GM23248 (cell line): Measurements from ENCODE around the gene ARHGEF11. TPM values are rescaled to one million over a fixed set of nuclear protein-coding genes. Genes with fewer than 3 reads are reported as not detected.

Source experiments
- DNase-seq: peaks from one replicate; pipeline ENCODE4 v3.0.0-alpha.2; 2015
- H2AFZ ChIP-seq: fragments of 200-600 bp; sonication (generic); 2 replicates; pipeline ENCODE4 v1.6.1; 2016; ENCODE audit warnings: antibody characterized with exemption
- H3F3A ChIP-seq: fragments of 200-600 bp; sonication (generic); 2 replicates; pipeline ENCODE4 v1.6.1; 2016; ENCODE audit warnings: mild to moderate bottlenecking, antibody characterized with exemption, mixed run types; ENCODE audit not compliant: insufficient read depth
- H3K27ac ChIP-seq: fragments of 200-600 bp; sonication (generic); 2 replicates; pipeline ENCODE4 v1.5.1; 2016; ENCODE audit warnings: mild to moderate bottlenecking
- H3K27me3 ChIP-seq: fragments of 200-600 bp; sonication (generic); replicated peaks from 2 replicates; pipeline ENCODE4 v1.6.1; 2016; ENCODE audit warnings: mild to moderate bottlenecking; ENCODE audit not compliant: insufficient read depth
- H3K36me3 ChIP-seq: fragments of 200-600 bp; sonication (generic); 2 replicates; pipeline ENCODE4 v1.6.1; 2016; ENCODE audit warnings: low read depth, mild to moderate bottlenecking
- H3K4me1 ChIP-seq: fragments of 200-600 bp; sonication (generic); 2 replicates; pipeline ENCODE4 v1.6.1; 2016; ENCODE audit warnings: mild to moderate bottlenecking; ENCODE audit not compliant: insufficient read depth
- H3K4me2 ChIP-seq: fragments of 200-600 bp; sonication (generic); one replicate; pipeline ENCODE4 v1.6.1; 2016; ENCODE audit warnings: mild to moderate bottlenecking; ENCODE audit not compliant: unreplicated experiment
- H3K4me3 ChIP-seq: fragments of 200-600 bp; sonication (generic); 2 replicates; pipeline ENCODE4 v1.5.1; 2016; ENCODE audit warnings: mild to moderate bottlenecking
- H3K79me2 ChIP-seq: fragments of 200-600 bp; sonication (generic); 2 replicates; pipeline ENCODE4 v1.6.1; 2016; ENCODE audit warnings: mild to moderate bottlenecking; ENCODE audit not compliant: insufficient read depth
- H3K9ac ChIP-seq: fragments of 200-600 bp; sonication (generic); 2 replicates; pipeline ENCODE4 v1.6.1; 2016; ENCODE audit warnings: mild to moderate bottlenecking
- H3K9me2 ChIP-seq: fragments of 200-600 bp; sonication (generic); 2 replicates; pipeline ENCODE4 v1.6.1; 2016; ENCODE audit warnings: mixed run types, mild to moderate bottlenecking, moderate library complexity; ENCODE audit not compliant: insufficient read depth
- H3K9me3 ChIP-seq: fragments of 200-600 bp; sonication (generic); one replicate; pipeline ENCODE4 v1.6.1; 2017; ENCODE audit warnings: low read depth
- H4K20me1 ChIP-seq: fragments of 200-600 bp; sonication (generic); 2 replicates; pipeline ENCODE4 v1.6.0; 2016; ENCODE audit not compliant: insufficient read depth
- EZH2 ChIP-seq: fragments of 200-600 bp; sonication (generic); IDR thresholded peaks from 2 replicates; pipeline ENCODE4 v1.6.1; 2018; ENCODE audit warnings: antibody characterized with exemption, mild to moderate bottlenecking; ENCODE audit not compliant: insufficient read depth, poor library complexity, severe bottlenecking
- EZH2phosphoT487 ChIP-seq: fragments of 200-600 bp; sonication (generic); IDR thresholded peaks from 2 replicates; pipeline ENCODE4 v1.6.1; 2018; ENCODE audit warnings: antibody characterized with exemption, moderate library complexity, mild to moderate bottlenecking, low read depth; ENCODE audit not compliant: insufficient read depth
- WGBS, 2 experiments: methylation state at CpG; one replicate each; pipeline ENCODE4 v1.1.6; 2015 to 2017; ENCODE audit warnings: low lambda C conversion rate in 2 of 2, low coverage in 1 of 2; ENCODE audit errors: missing lambda C conversion rate in 2 of 2; 5-methylcytosine and 5-hydroxymethylcytosine counted together
- in situ Hi-C: fragments of 300-500 bp; cut with MboI; formaldehyde crosslinking; loops from 2 replicates; pipeline ENCODE4 v1.15.0; 2020
- polyA plus RNA-seq: library from polyadenylated mRNA; unstranded; fragments of >200 nt; fragmentation: Nextera tagmentation; extraction: Ambion mirVana; gene quantifications from 2 replicates; pipeline ENCODE4 v1.2.1, GENCODE V29; 2016
- total RNA-seq: library from RNA; depleted of rRNA; stranded (reverse); fragments of >200 nt; shearing (Covaris generic); gene quantifications from 2 replicates; pipeline ENCODE4 v1.2.3, GENCODE V29; 2014

ARHGEF11 gene
- total and polyA plus RNA-seq, 2 experiments from 2014 or later = 13.3 to 23.0 TPM

- DNase-seq = no peak
- peaks cover 95% of the 10 kb centered on the region for H3K79me2 ChIP-seq
- 60 to 64% methylated on average over 3 of the region's 3 CpGs for WGBS, 2 experiments
Measured at GRCh38 chr1:157032303-157032702, 13.2 kb downstream of the ARHGEF11 start.

GRCh38 chr1:157030728-157031127 is 14.8 kb downstream of the ARHGEF11 start:
- H2AFZ ChIP-seq = no peak overlapping the region
- in situ Hi-C loops = no loop called here
- no peaks in the 10 kb centered on the region for H3K36me3 ChIP-seq
- no peak for DNase-seq
- H3K27me3 ChIP-seq = no peaks in the 10 kb centered on the region
- TF ChIP-seq EZH2phosphoT487 = no peak
- no peak for TF ChIP-seq EZH2
- H3K4me1 ChIP-seq = peaks cover 6% of the 10 kb centered on the region
- H3F3A ChIP-seq = peaks cover 8% of the 10 kb centered on the region; the same call in 1 of the 2 replicates
- H3K9me2 ChIP-seq = no peaks in the 10 kb centered on the region
- H3K9ac ChIP-seq = no peak overlapping the region
- no peak overlapping the region for H3K4me3 ChIP-seq
- no peaks in the 10 kb centered on the region for H3K9me3 ChIP-seq
- no peak overlapping the region for H3K27ac ChIP-seq
- peaks cover 8% of the 10 kb centered on the region; the same call in 1 of the 2 replicates for H4K20me1 ChIP-seq
- H3K4me2 ChIP-seq = no peak overlapping the region
- 98 to 100% methylated on average over 2 of the region's 2 CpGs for WGBS, 2 experiments
- H3K79me2 ChIP-seq = peaks cover 98% of the 10 kb centered on the region

More at GRCh38 chr1:157032303-157032702, 13.2 kb downstream of the ARHGEF11 start:
- no peaks in the 10 kb centered on the region; the same call in 1 of the 2 replicates for H3K4me1 ChIP-seq
- H3K27ac ChIP-seq = no peak overlapping the region
- H3K9me3 ChIP-seq = no peaks in the 10 kb centered on the region
- in situ Hi-C loops = no loop called here
- H3K36me3 ChIP-seq = no peaks in the 10 kb centered on the region
- no peak for TF ChIP-seq EZH2phosphoT487
- TF ChIP-seq EZH2 = no peak
- no peak overlapping the region for H3K4me2 ChIP-seq
- no peaks in the 10 kb centered on the region for H3K27me3 ChIP-seq
- H3F3A ChIP-seq = no peaks in the 10 kb centered on the region
- H3K4me3 ChIP-seq = no peak overlapping the region
- no peak overlapping the region for H3K9ac ChIP-seq
- H3K9me2 ChIP-seq = no peaks in the 10 kb centered on the region
- H2AFZ ChIP-seq = no peak overlapping the region
- no peaks in the 10 kb centered on the region; the same call in 1 of the 2 replicates for H4K20me1 ChIP-seq

GRCh38 chr1:157028674-157029073 is 16.9 kb downstream of the ARHGEF11 start:
- no peak overlapping the region for H3K9ac ChIP-seq
- H3K4me1 ChIP-seq = peaks cover 9% of the 10 kb centered on the region
- H3K9me3 ChIP-seq = no peaks in the 10 kb centered on the region
- H4K20me1 ChIP-seq = peaks cover 12% of the 10 kb centered on the region; the same call in 1 of the 2 replicates
- no peak overlapping the region for H3K4me2 ChIP-seq
- DNase-seq = no peak
- H3K27ac ChIP-seq = no peak overlapping the region
- no peak overlapping the region for H3K4me3 ChIP-seq
- peaks cover 8% of the 10 kb centered on the region; the same call in 1 of the 2 replicates for H3F3A ChIP-seq
- H3K9me2 ChIP-seq = no peaks in the 10 kb centered on the region
- in situ Hi-C loops = no loop called here
- no peaks in the 10 kb centered on the region for H3K27me3 ChIP-seq
- H2AFZ ChIP-seq = no peak overlapping the region
- 89 to 90% methylated on average over 4 of the region's 4 CpGs for WGBS, 2 experiments
- H3K79me2 ChIP-seq = peaks cover 100% of the 10 kb centered on the region
- H3K36me3 ChIP-seq = no peaks in the 10 kb centered on the region
- TF ChIP-seq EZH2phosphoT487 (no peak), EZH2 (no peak)

GRCh38 chr1:157025856-157026255 is 19.7 kb downstream of the ARHGEF11 start:
- Histone ChIP-seq H2AFZ (no peak overlapping the region), H3K27me3 (no peaks in the 10 kb centered on the region), H3F3A (peaks cover 8% of the 10 kb centered on the region; the same call in 1 of the 2 replicates), H3K4me3 (no peak overlapping the region), H3K9ac (0 out of 2 replicates have a peak overlapping the region, but pooled peaks have one; percentile 30), H4K20me1 (peaks cover 12% of the 10 kb centered on the region; the same call in 1 of the 2 replicates), H3K36me3 (0 out of 2 replicates have a peak, but pooled peaks cover 12% of the 10 kb centered on the region), H3K9me3 (peaks cover 4% of the 10 kb centered on the region), H3K9me2 (no peaks in the 10 kb centered on the region), H3K27ac (peak overlapping the region; percentile 31), H3K4me1 (peaks cover 9% of the 10 kb centered on the region; the same call in 1 of the 2 replicates), H3K4me2 (peak overlapping the region; percentile 13), H3K79me2 (peaks cover 100% of the 10 kb centered on the region)
- in situ Hi-C loops = no loop called here
- TF ChIP-seq EZH2phosphoT487 = no peak
- 19 to 25% methylated on average over 2 of the region's 2 CpGs for WGBS, 2 experiments
- DNase-seq = peak; percentile 84
